OCI-LY7 (cell line): ENCODE results near the gene ZCCHC2. TPM values are rescaled to one million over a fixed set of nuclear protein-coding genes. Genes with fewer than 3 reads are reported as not detected.

ENCODE experiments used
- BruUV-seq: library from RNA; stranded (reverse); fragments of 400-500 nt; replicated peaks from 2 replicates; lab custom pipeline; 2021; lab: Mats Ljungman, UMichigan
- CTCF ChIA-PET: fragments of 300-600 bp; sonication (Branson Sonifier 250); formaldehyde crosslinking; loops from one replicate; lab custom pipeline; 2022; ENCODE audit warnings: antibody characterized with exemption; ENCODE audit not compliant: unreplicated experiment; lab: Charles Lee
- POLR2A ChIA-PET: fragments of 300-600 bp; sonication (Branson Sonifier 250); formaldehyde crosslinking; loops from one replicate; lab custom pipeline; 2022; ENCODE audit warnings: antibody characterized with exemption; lab: Charles Lee
- DNase-seq: peaks from one replicate; pipeline ENCODE4 v3.0.0-alpha.2; 2015; ENCODE audit warnings: low spot score
- H2AFZ ChIP-seq: fragments of 200-600 bp; sonication (generic), shearing (Covaris generic); 2 replicates; pipeline ENCODE4 v1.6.1; 2014; ENCODE audit warnings: mild to moderate bottlenecking, antibody characterized with exemption, low read length, moderate library complexity
- H3K27ac ChIP-seq: fragments of 200-600 bp; sonication (generic); 2 replicates; pipeline ENCODE4 v1.5.1; 2014; ENCODE audit warnings: mixed run types, low read depth, mild to moderate bottlenecking, moderate library complexity, low read length, inconsistent platforms; ENCODE audit not compliant: poor library complexity, severe bottlenecking
- H3K36me3 ChIP-seq: fragments of 200-600 bp; sonication (generic); 2 replicates; pipeline ENCODE4 v1.6.1; 2014; ENCODE audit warnings: mild to moderate bottlenecking, antibody characterized with exemption, low read length, moderate library complexity, mixed read lengths; ENCODE audit not compliant: insufficient read depth
- H3K4me1 ChIP-seq: fragments of 200-600 bp; sonication (generic); 2 replicates; pipeline ENCODE4 v1.5.1; 2014; ENCODE audit warnings: mild to moderate bottlenecking, low read length; ENCODE audit not compliant: insufficient read depth, poor library complexity, severe bottlenecking
- H3K4me2 ChIP-seq: fragments of 200-600 bp; sonication (generic); 2 replicates; pipeline ENCODE4 v1.6.1; 2014; ENCODE audit warnings: mild to moderate bottlenecking, low read length
- H3K4me3 ChIP-seq: fragments of 200-600 bp; sonication (generic); 2 replicates; pipeline ENCODE4 v1.5.1; 2014; ENCODE audit warnings: mild to moderate bottlenecking, low read depth, low read length; ENCODE audit not compliant: poor library complexity, severe bottlenecking
- H3K79me2 ChIP-seq: fragments of 200-600 bp; sonication (generic); 2 replicates; pipeline ENCODE4 v1.6.1; 2016; ENCODE audit warnings: low read depth, mild to moderate bottlenecking, low read length, moderate library complexity, mixed read lengths; ENCODE audit not compliant: insufficient read depth
- H3K9me2 ChIP-seq: fragments of 200-600 bp; sonication (generic); 2 replicates; pipeline ENCODE4 v1.6.1; 2016; ENCODE audit warnings: mild to moderate bottlenecking, low read length, mixed read lengths; ENCODE audit not compliant: insufficient read depth
- H3K9me3 ChIP-seq: fragments of 200-600 bp; sonication (generic); 2 replicates; pipeline ENCODE4 v1.6.1; 2014; ENCODE audit warnings: mild to moderate bottlenecking, mixed run types, low read length, mixed read lengths
- H4K20me1 ChIP-seq: fragments of 200-600 bp; sonication (generic); 2 replicates; pipeline ENCODE4 v1.6.1; 2014; ENCODE audit warnings: mild to moderate bottlenecking, antibody characterized with exemption, low read length, moderate library complexity, mixed read lengths; ENCODE audit not compliant: insufficient read depth
- CTCF ChIP-seq: fragments of 200-600 bp; sonication (generic); conservative IDR thresholded peaks from 2 replicates; pipeline ENCODE4 v1.5.1; 2014; ENCODE audit warnings: mild to moderate bottlenecking, antibody characterized with exemption, low read length, moderate library complexity, mixed read lengths
- EZH2phosphoT487 ChIP-seq: fragments of 200-600 bp; sonication (generic); IDR thresholded peaks from 2 replicates; pipeline ENCODE4 v1.6.1; 2018; ENCODE audit warnings: low read depth, borderline replicate concordance, mild to moderate bottlenecking, mixed run types, antibody characterized with exemption, low read length, moderate library complexity, mixed read lengths
- intact Hi-C: fragments of 100-400 bp; cut with micrococcal nuclease; formaldehyde crosslinking; loops from one replicate; pipeline ENCODE4 v1.10.0; 2022; ENCODE audit not compliant: unreplicated experiment
- total RNA-seq, 2 experiments: library from RNA; depleted of rRNA in 1 of 2; stranded (reverse); fragments of >200 nt in 1 of 2; shearing (Covaris generic) in 1 of 2; gene quantifications; 2 replicates each; pipeline ENCODE4 v1.2.3, GENCODE V29; 2014 to 2022

The ZCCHC2 gene
- total RNA-seq, 2 experiments from 2014 or later = 16.9 to 17.5 TPM

- H4K20me1 ChIP-seq = no peaks in the 10 kb centered on the region
- no peak overlapping the region for H3K27ac ChIP-seq
- ChIA-PET POLR2A (interaction anchor here (0.6 to 1.0 kb wide), 4 partner anchors 9 to 396 kb away, joined by 3 to 4 read pairs (median 4); no protein-coding TSS in a partner anchor), CTCF (interaction anchor here (1.2 kb wide), 1 partner anchor 375 kb away, joined by 3 read pairs; no protein-coding TSS in a partner anchor)
- no peaks in the 10 kb centered on the region for H3K9me2 ChIP-seq
- BruUV-seq = no TSS peak
- H2AFZ ChIP-seq = no peak overlapping the region
- H3K4me3 ChIP-seq = no peak overlapping the region
- peaks cover 7% of the 10 kb centered on the region; the same call in 1 of the 2 replicates for H3K36me3 ChIP-seq
- peak; percentile 45 for DNase-seq
- no peaks in the 10 kb centered on the region for H3K9me3 ChIP-seq
- H3K79me2 ChIP-seq = no peaks in the 10 kb centered on the region
- peaks cover 3% of the 10 kb centered on the region for H3K4me1 ChIP-seq
- H3K4me2 ChIP-seq = no peak overlapping the region
- intact Hi-C loops = loop anchor here (1.0 to 10.0 kb wide), 3 partner anchors 129 to 396 kb away; partner anchors contain the start of gene PHLPP1
- TF ChIP-seq CTCF (peak; percentile 76), EZH2phosphoT487 (no peak)
These were observed 63.4 kb downstream of the ZCCHC2 start for GRCh38 chr18:62586151-62586774.

- H3K9me3 ChIP-seq = no peaks in the 10 kb centered on the region
- no peak for DNase-seq
- no peaks in the 10 kb centered on the region for H3K79me2 ChIP-seq
- no peak overlapping the region for H3K4me3 ChIP-seq
- no peak overlapping the region for H2AFZ ChIP-seq
- intact Hi-C loops = loop anchor here (1.0 to 10.0 kb wide), 3 partner anchors 128 to 395 kb away; partner anchors contain the start of gene PHLPP1
- H3K4me2 ChIP-seq = no peak overlapping the region
- TF ChIP-seq EZH2phosphoT487 = no peak
- no peak for TF ChIP-seq CTCF
- no peaks in the 10 kb centered on the region for H4K20me1 ChIP-seq
- H3K27ac ChIP-seq = no peak overlapping the region
- CTCF ChIA-PET = interaction anchor here (0.6 to 1.2 kb wide), 2 partner anchors 41 to 374 kb away, joined by 3 read pairs; no protein-coding TSS in a partner anchor
- peaks cover 7% of the 10 kb centered on the region; the same call in 1 of the 2 replicates for H3K36me3 ChIP-seq
- no peaks in the 10 kb centered on the region for H3K9me2 ChIP-seq
- no TSS peak for BruUV-seq
- H3K4me1 ChIP-seq = peaks cover 3% of the 10 kb centered on the region
- POLR2A ChIA-PET = interaction anchor here (0.7 to 1.0 kb wide), 3 partner anchors 10 to 396 kb away, joined by 3 to 4 read pairs (median 4); no protein-coding TSS in a partner anchor
These were observed 64.1 kb downstream of the ZCCHC2 start for GRCh38 chr18:62586781-62587487.
